Peyer's patch (tissue), 4 donors: ENCODE measurements around the gene IGSF8. TPM values are rescaled to one million over a fixed set of nuclear protein-coding genes. Genes with fewer than 3 reads are reported as not detected.
A peak's percentile ranks its signal among the peaks of the same experiment; 100 is the strongest.

ENCODE experiments used
- DNase-seq, 3 donors: peaks; one replicate each; pipeline ENCODE4 v3.0.0-alpha.2; 2017 to 2019
- H3K27ac ChIP-seq, 4 donors: fragments of 200-600 bp; sonication (generic); one replicate each; pipeline ENCODE4 v1.5.1; 2016 to 2019
- H3K27me3 ChIP-seq, 2 donors: fragments of 200-600 bp; sonication (generic); one replicate each; pipeline ENCODE4 v1.5.1; 2019
- H3K36me3 ChIP-seq, 3 donors: fragments of 200-600 bp; sonication (generic); one replicate each; pipeline ENCODE4 v1.5.1; 2016 to 2019
- H3K4me1 ChIP-seq, 4 donors: fragments of 200-600 bp; sonication (generic); one replicate each; pipeline ENCODE4 v1.5.1; 2016 to 2019
- H3K4me3 ChIP-seq, 4 donors: fragments of 200-600 bp; sonication (generic); 1 replicate in 3 of 4; 2 replicates in 1 of 4; pipeline ENCODE4 v1.5.1; 2016 to 2019; ENCODE audit warnings: mild to moderate bottlenecking in 1 of 4
- H3K9me3 ChIP-seq, 4 donors: fragments of 200-600 bp; sonication (generic); one replicate each; pipeline ENCODE4 v1.5.1; 2016 to 2019; ENCODE audit warnings: mild to moderate bottlenecking in 1 of 4
- POLR2A ChIP-seq, 2 donors: fragments of 450-650 bp; IDR thresholded peaks; one replicate each; pipeline ENCODE4 v1.5.1; 2017; ENCODE audit warnings: antibody characterized with exemption in 2 of 2, mild to moderate bottlenecking in 2 of 2, moderate library complexity in 2 of 2
- total RNA-seq, 4 donors: library from RNA; depleted of rRNA; stranded (reverse); fragments of >200 nt; gene quantifications; one replicate each; pipeline ENCODE4 v1.1.0, GENCODE V29; 2016
- TF ChIP-seq, protein P1 (sequence below), 6 experiments: fragments of 450-650 bp in 4 of 6; fragments of 200-600 bp in 2 of 6; sonication (generic) in 1 of 6; IDR thresholded peaks; one replicate each; pipeline ENCODE4 v1.5.1; 2017 to 2019; ENCODE audit warnings: antibody characterized with exemption in 6 of 6, mild to moderate bottlenecking in 3 of 6, moderate library complexity in 1 of 6

The IGSF8 gene
- total RNA-seq, 4 donors from 2014 or later, result 20.6 to 65.3 (median 38.9) TPM

DNA sequence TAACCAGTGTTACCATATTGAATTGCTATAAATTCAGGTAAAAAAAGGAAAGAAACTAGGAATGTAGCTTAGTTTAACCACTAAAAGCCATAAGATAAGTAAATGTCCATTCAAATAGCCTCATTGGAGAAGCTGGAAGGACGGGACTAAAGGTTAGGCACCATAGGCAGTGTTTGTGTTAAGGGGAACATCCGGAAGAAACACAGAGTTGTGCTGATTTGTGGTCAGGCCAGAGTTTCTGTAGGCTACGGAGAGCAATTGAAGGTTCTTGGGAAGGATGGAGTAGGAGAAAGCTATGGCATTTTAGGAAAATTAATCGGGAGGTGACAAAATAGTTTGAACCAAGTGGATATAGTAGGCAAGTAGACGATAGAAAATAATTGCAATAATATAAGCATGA is 27.1 kb downstream of the IGSF8 start:
- Histone ChIP-seq H3K9me3 (no peaks in the 10 kb centered on the region), H3K4me3 (no peak overlapping the region), H3K27me3 (no peaks in the 10 kb centered on the region), H3K36me3 (no peaks in the 10 kb centered on the region), H3K27ac (no peak overlapping the region), H3K4me1 (peaks cover 0 to 8% (median 4%) of the 10 kb centered on the region in 4 donors)
- no peak for DNase-seq
- TF ChIP-seq, protein P1, sequence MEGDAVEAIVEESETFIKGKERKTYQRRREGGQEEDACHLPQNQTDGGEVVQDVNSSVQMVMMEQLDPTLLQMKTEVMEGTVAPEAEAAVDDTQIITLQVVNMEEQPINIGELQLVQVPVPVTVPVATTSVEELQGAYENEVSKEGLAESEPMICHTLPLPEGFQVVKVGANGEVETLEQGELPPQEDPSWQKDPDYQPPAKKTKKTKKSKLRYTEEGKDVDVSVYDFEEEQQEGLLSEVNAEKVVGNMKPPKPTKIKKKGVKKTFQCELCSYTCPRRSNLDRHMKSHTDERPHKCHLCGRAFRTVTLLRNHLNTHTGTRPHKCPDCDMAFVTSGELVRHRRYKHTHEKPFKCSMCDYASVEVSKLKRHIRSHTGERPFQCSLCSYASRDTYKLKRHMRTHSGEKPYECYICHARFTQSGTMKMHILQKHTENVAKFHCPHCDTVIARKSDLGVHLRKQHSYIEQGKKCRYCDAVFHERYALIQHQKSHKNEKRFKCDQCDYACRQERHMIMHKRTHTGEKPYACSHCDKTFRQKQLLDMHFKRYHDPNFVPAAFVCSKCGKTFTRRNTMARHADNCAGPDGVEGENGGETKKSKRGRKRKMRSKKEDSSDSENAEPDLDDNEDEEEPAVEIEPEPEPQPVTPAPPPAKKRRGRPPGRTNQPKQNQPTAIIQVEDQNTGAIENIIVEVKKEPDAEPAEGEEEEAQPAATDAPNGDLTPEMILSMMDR (IDR thresholded peaks at IDR 0.05), result no peak
- no peak for TF ChIP-seq POLR2A (IDR thresholded peaks at IDR 0.05)

DNA sequence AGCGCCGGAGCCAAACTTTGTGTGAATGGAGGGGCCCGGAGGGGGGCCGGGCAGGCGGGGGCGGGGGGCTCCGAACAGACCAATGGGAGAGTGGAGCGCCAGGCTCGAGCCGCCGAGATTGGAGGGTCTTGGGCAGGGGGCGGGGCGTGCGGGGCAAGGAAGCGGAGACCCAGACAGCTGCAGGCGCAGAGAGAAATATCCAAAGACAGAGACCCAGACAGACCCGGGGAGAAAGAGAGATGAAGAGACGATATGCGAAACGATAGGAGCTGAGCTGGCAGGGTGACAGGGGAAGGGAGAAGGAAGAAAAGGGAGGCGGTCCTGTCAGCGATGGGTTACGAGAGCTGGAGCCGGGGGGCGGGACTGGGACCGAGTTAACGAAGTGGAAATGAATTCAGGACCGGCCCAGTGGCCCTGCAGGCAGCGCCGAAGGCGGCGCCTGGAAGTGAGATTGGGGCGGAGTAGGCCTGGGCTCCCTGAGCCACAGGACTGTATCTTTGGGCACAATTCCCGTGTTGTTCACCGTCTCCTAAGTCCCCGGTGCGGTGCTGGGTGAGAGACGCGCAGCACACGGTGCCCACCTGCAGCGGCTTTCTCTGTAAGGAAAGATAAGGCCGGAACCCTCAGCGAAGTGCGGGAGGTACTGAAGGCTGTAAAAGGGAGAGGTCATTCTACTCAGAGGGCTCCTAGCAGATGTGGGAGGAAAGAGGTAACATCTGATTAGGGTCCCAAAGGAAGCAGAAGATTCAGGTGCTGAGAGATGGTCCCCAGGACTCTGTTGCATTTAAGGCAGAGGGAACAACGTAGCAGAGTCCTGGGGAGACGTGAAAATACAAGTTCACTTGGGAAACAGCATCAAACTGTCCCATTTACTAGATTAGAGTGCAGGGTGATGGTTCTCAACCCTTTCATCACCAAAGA is 27.9 kb downstream of the IGSF8 start:
- H3K27me3 ChIP-seq, result no peaks in the 10 kb centered on the region
- TF ChIP-seq POLR2A (IDR thresholded peaks at IDR 0.05), result no peak
- TF ChIP-seq, protein P1 (IDR thresholded peaks at IDR 0.05), result no peak
- peak overlapping the region; percentile 42 to 55 (median 53) for H3K4me3 ChIP-seq
- peak; percentile 76 to 87 (median 82) for DNase-seq
- H3K27ac ChIP-seq, result no peak overlapping the region
- H3K4me1 ChIP-seq, result peaks cover 0 to 8% (median 4%) of the 10 kb centered on the region in 4 donors
- H3K9me3 ChIP-seq, result no peaks in the 10 kb centered on the region
- no peaks in the 10 kb centered on the region for H3K36me3 ChIP-seq

DNA sequence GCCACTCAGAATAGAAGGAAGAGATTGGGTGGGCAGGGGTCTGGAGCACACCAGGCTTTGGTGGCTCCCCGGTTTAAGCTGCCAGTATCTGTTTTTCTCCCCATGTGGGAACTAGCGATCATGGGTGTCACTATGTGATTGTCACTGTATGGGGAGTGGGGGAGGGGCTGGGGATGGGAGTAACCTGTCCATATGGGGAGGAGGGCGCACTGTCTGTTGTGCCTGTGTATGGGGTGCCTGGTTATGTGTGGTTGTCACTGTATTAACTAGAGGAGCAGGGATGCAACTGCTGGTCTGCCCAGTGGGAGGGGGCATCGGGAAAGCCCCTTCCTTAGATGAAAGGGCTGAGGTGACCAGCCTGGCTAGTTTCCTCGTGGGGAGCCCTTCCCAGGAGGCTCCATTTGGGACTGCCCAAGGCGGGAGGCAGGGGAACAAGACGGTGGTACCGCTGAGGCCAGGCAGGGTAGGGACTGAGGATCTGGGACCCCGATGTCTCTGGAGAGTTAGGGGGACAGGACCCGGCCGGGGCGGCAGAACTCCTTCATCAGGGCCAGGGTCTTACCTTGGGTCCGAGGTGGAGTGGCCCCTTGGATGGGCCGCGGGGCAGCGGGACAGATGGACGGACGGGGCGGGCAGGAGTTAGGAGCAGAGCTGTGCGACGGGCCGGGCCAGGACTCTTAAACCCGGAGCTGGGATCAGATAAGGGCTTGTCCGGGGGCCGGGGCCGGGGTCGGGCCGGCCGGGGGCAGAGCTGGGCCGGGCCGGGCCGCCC is 28.8 kb downstream of the IGSF8 start, which contains the start of gene KCNJ10:
KCNJ10 (minus strand) TSS at position 701 of the 772 bp plus-strand sequence. CDS start 27,628 bp downstream, outside the sequence.
- Histone ChIP-seq H3K36me3 (no peaks in the 10 kb centered on the region), H3K27ac (no peak within 1 kb of the TSS), H3K4me1 (peaks cover 0 to 8% (median 4%) of the 10 kb centered on the region in 4 donors), H3K4me3 (peak within 1 kb of the TSS; percentile 42 to 55 (median 53)), H3K27me3 (no peaks in the 10 kb centered on the region), H3K9me3 (no peaks in the 10 kb centered on the region)
- no peak for DNase-seq
- TF ChIP-seq, protein P1 (IDR thresholded peaks at IDR 0.05), result no peak
- no peak for TF ChIP-seq POLR2A (IDR thresholded peaks at IDR 0.05)

DNA sequence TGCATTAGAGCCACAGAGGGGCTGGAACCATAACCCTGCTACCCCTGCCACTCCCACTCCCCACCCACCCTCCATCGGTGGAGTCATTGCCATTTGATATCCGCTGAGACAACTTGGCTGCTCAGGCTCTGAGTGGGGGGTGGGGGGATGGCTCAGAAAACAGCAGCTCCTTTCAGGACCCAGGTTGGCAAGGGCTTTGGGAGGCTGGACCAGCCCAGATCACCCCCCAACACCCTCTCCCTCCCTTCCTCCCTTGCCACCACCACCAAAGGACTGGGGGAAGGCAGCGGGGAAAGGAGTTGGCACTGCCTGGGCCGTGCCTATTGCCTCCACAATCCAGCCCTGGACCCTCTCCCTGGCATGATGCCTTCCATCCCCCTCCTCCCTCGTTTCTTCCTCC is 30.2 kb downstream of the IGSF8 start:
- Histone ChIP-seq H3K36me3 (no peaks in the 10 kb centered on the region), H3K9me3 (no peaks in the 10 kb centered on the region), H3K4me3 (no peak overlapping the region), H3K27me3 (no peaks in the 10 kb centered on the region), H3K4me1 (peaks cover 0 to 8% (median 4%) of the 10 kb centered on the region in 4 donors), H3K27ac (no peak overlapping the region)
- TF ChIP-seq POLR2A (IDR thresholded peaks at IDR 0.05), result no peak
- TF ChIP-seq, protein P1 (IDR thresholded peaks at IDR 0.05), result no peak
- DNase-seq, result no peak

DNA sequence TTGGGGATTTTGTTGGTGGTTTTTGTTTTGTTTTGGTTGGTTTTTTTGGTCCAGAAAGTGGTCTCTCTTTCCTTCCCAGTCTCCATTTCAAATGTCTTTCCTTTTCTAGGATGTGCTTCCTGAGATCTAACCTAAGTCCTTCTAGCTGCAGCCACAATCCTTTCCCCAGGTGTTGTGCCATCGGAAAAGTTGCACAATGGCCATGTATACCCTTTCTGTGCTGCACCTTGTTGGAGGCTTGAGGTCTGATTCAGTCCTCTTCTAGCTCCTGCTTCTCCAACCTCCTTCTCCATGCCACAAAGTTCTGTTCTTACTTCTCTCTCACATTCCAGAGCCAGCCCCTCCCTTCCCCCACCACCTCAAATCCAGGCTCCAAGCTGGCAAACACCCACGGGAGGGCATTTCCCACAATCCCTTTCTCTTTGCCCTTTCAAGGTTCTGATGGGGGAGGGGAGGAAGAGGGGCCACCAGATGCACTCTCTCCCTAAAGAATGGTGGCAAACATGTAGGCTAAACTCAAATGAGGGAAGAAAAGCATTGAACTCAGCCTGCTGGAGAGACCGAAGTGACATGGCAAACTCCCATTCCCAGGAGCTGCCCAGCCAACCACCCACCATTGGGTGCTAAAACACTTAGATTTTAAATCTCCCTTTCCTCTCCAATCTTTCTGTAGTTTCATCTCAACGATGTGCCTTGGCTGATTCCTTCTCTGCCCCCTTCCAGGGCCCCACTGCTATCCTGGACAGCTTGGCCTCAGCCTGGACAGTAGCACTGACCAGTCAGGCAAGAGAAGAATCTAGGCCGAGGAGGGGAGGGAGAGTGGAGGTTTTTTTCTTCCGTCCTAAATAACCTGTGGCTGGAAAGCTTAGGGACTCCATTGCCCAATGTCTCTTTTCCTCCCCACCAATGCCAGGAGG is 31.3 kb downstream of the IGSF8 start:
- no peak for DNase-seq
- Histone ChIP-seq H3K27me3 (no peaks in the 10 kb centered on the region), H3K4me1 (peaks cover 0 to 8% (median 4%) of the 10 kb centered on the region in 4 donors), H3K36me3 (no peaks in the 10 kb centered on the region), H3K9me3 (no peaks in the 10 kb centered on the region), H3K4me3 (no peak overlapping the region), H3K27ac (no peak overlapping the region)
- TF ChIP-seq, protein P1 (IDR thresholded peaks at IDR 0.05), result no peak
- TF ChIP-seq POLR2A (IDR thresholded peaks at IDR 0.05), result no peak
